BJ (cell line): ENCODE measurements around the gene KRT82. TPM values are rescaled to one million over a fixed set of nuclear protein-coding genes. Genes with fewer than 3 reads are reported as not detected.

Source experiments
- CTCF ChIA-PET: fragments of 350-600 bp; formaldehyde crosslinking; extraction: SDS; loops from one replicate; lab custom pipeline; 2021; ENCODE audit warnings: antibody characterized with exemption, inconsistent platforms; lab: Yijun Ruan, JAX
- POLR2A ChIA-PET: fragments of 300-600 bp; sonication (Branson Sonifier 250); formaldehyde crosslinking; extraction: SDS; loops from one replicate; lab custom pipeline; 2021; ENCODE audit warnings: antibody characterized with exemption; lab: Charles Lee
- DNase-seq: peaks from one replicate; pipeline ENCODE4 v3.0.0-alpha.2; 2011; ENCODE audit warnings: low read depth
- H3K27me3 ChIP-seq: 2 replicates; pipeline ENCODE4 v1.6.0; 2011; ENCODE audit warnings: low read length; ENCODE audit not compliant: control insufficient read depth, insufficient read depth
- H3K36me3 ChIP-seq: 2 replicates; pipeline ENCODE4 v1.5.1; 2011; ENCODE audit warnings: low read length; ENCODE audit not compliant: control insufficient read depth, insufficient read depth
- H3K4me3 ChIP-seq: 2 replicates; pipeline ENCODE4 v1.5.1; 2011; ENCODE audit warnings: low read depth, mild to moderate bottlenecking, control low read depth, low read length
- CTCF ChIP-seq: IDR thresholded peaks from 2 replicates; pipeline ENCODE4 v1.5.1; 2011; ENCODE audit warnings: low read depth, mild to moderate bottlenecking, control low read depth, inconsistent platforms, low read length, moderate library complexity; ENCODE audit not compliant: insufficient read depth
- polyA plus RNA-seq: library from polyadenylated mRNA; depleted of rRNA; stranded (reverse); fragments of >200 nt; gene quantifications from 2 replicates; pipeline ENCODE4 v1.2.3, GENCODE V29; 2011

KRT82 gene
- polyA plus RNA-seq, 1 experiment: not detected

- H3K36me3 ChIP-seq: no peaks in the 10 kb centered on the region
These were observed 32.5 kb upstream of the KRT82 start for GRCh38 chr12:52438305-52439301.

GRCh38 chr12:52437508-52437907 lies 31.4 kb upstream of the KRT82 start:
- POLR2A ChIA-PET: no interaction called here
- Histone ChIP-seq H3K4me3 (no peak overlapping the region), H3K36me3 (no peaks in the 10 kb centered on the region), H3K27me3 (peaks cover 4% of the 10 kb centered on the region)
- DNase-seq: no peak
- CTCF ChIA-PET: no interaction called here
- TF ChIP-seq CTCF: no peak

More at GRCh38 chr12:52438305-52439301, 32.5 kb upstream of the KRT82 start:
- CTCF ChIA-PET: no interaction called here
- DNase-seq: no peak
- Histone ChIP-seq H3K4me3 (no peak overlapping the region), H3K27me3 (no peaks in the 10 kb centered on the region)
- no peak for TF ChIP-seq CTCF
- POLR2A ChIA-PET: no interaction called here

GRCh38 chr12:52436828-52437474 lies 30.8 kb upstream of the KRT82 start:
- H3K27me3 ChIP-seq: peaks cover 4% of the 10 kb centered on the region
- H3K36me3 ChIP-seq: no peaks in the 10 kb centered on the region
- POLR2A ChIA-PET: no interaction called here
- H3K4me3 ChIP-seq: no peak overlapping the region
- CTCF ChIA-PET: no interaction called here
- DNase-seq: no peak
- no peak for TF ChIP-seq CTCF

- no peak for TF ChIP-seq CTCF
- H3K4me3 ChIP-seq: no peak overlapping the region
- no peaks in the 10 kb centered on the region for H3K36me3 ChIP-seq
- no peak for DNase-seq
- ChIA-PET POLR2A (no interaction called here), CTCF (no interaction called here)
- H3K27me3 ChIP-seq: peaks cover 7% of the 10 kb centered on the region
These were observed 30.1 kb upstream of the KRT82 start for GRCh38 chr12:52436000-52436827.
